GM12801 (cell line): ENCODE results near the gene ASPA.

Source experiments
- CTCF ChIP-seq: IDR thresholded peaks from one replicate; pipeline ENCODE4 v1.5.1; 2011; ENCODE audit warnings: control low read depth; ENCODE audit not compliant: insufficient read length; ENCODE audit errors: extremely low read depth

The ASPA gene

GRCh38 chr17:3501344-3501743 is 25.5 kb downstream of the ASPA start:
- TF ChIP-seq CTCF = no peak

GRCh38 chr17:3502466-3502865 is 26.7 kb downstream of the ASPA start:
- TF ChIP-seq CTCF = no peak

GRCh38 chr17:3503285-3503684 is 27.5 kb downstream of the ASPA start:
- TF ChIP-seq CTCF = no peak

GRCh38 chr17:3505008-3505407 is 29.2 kb downstream of the ASPA start:
- TF ChIP-seq CTCF = no peak

GRCh38 chr17:3506054-3506453 is 30.3 kb downstream of the ASPA start:
- TF ChIP-seq CTCF = no peak

GRCh38 chr17:3507071-3507470 is 31.3 kb downstream of the ASPA start:
- no peak for TF ChIP-seq CTCF

GRCh38 chr17:3507869-3508268 is 32.1 kb downstream of the ASPA start:
- TF ChIP-seq CTCF = no peak

GRCh38 chr17:3510090-3510489 is 34.3 kb downstream of the ASPA start:
- no peak for TF ChIP-seq CTCF
